GM18499 (cell line): ENCODE measurements around the gene C3orf20.
"Not testable (repeated sequence)": the region's sequence is repeated elsewhere in the genome, so short reads cannot be mapped to it uniquely, and the experiment has no call there.

ENCODE experiments used
- ATAC-seq: cut with Tn5 transposase; IDR thresholded peaks from one replicate; pipeline ENCODE4 v1.9.1; 2021; ENCODE audit warnings: moderate number of reproducible peaks; ENCODE audit not compliant: insufficient read depth, unreplicated experiment

C3orf20 gene

DNA sequence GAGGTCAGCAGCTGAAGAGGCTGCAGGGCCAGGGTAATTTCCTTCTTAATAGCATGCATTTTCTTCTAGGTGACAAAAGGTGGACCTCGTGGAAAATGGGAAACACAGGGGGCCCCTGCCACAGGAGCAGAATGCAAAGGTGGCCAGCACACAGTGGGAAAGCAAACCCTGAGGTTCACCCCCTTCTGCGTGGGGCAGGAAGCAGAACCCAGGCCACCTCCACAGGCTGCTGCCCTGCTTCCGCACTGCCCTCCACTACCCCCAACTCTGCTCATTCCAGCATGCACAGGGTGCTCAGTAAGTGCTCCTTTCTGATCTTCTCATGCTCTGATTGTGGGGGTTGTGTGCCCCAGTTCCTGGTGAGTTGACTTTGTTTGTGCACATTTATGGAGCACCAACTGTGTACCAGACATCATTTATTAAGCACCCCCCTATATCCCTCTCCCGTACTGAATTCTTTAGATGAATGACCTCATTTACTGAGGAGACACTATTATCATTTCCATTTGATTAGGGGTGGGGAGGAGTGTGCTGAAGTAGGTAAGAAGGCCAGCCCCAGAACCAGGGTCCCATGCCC, 131.1 kb downstream of the C3orf20 start:
- ATAC-seq = no peak

DNA sequence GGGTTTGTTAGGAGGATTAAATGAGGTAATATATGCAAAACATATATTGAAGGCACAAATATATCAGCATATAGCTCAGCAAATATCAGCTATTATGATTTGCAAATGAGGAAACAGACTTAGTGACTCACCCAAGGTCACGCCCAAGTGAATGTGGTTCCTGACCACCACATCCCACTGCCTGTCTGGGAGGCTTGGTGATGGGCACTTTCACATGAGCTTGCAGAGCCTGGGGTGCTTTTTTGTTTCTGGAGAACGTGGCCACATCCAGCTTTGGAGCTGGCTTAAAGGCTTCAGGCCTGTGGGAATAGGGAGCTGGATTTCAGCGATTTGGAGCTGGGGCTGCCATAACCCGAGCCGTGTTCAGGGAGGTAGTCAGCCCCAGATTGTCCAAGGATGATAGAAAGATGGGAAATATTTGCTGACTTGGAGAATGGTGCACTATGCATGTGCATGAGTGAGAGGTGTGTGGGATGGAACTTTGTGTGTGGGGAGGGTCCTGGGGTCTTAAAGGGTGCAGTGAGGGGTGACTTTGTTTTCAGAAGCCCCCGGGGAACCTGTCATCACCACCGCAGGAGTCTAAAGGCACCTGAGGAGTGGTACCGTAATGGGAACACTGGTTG, 131.8 kb downstream of the C3orf20 start:
- ATAC-seq = no peak

DNA sequence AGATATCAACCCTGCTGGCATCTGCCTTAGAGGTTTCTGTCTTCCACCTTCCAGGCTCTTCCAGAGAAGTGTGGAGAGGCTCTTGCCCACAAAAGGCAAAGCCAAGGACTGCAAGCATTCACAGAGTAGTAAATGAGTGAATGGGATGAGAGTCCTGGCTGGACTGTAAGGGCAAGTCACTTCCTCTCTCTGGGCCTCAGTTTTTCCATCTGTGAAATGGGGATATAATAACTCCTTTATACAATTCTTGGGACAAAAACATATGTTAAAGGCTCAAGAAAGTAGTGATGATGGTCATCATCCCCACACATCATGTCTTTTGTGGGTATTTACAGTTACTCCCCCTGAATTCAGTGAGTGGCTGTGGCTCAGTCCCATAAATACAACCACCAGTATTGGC, 133.1 kb downstream of the C3orf20 start:
- no peak for ATAC-seq

DNA sequence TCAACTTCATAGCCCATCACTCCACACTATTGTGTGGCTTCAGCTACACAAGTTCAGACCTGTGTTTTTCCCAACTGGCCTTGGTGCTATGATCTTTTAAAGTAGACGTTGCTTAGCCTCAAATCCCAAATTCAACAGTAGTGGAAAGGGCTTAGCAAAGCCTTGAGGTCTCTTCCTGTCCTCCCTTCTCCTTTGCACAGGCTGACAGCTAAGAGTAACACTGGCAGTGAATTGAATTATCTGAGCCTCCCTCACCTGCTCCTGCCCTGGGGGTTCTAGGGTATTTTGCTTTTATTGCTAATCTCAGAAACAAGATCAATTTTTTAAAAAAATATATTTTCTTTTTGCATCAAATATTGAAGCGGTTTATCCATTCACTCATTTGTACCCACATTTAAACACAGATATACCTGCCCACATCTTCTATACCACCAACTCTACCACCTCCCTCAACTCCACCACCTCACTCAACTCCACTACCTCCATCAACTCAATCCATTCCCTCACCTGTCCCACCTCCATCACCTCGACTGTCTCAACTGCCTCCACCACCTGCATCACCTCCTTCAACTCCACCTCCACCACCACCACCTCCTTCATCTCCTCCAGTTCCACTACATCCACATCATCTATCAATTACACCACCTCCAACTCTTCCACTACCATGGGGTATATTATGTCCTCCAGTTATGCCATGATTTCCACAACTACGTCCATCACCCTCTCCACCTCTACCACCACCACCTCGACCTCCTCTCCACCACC, 133.7 kb downstream of the C3orf20 start:
- ATAC-seq = no peak

DNA sequence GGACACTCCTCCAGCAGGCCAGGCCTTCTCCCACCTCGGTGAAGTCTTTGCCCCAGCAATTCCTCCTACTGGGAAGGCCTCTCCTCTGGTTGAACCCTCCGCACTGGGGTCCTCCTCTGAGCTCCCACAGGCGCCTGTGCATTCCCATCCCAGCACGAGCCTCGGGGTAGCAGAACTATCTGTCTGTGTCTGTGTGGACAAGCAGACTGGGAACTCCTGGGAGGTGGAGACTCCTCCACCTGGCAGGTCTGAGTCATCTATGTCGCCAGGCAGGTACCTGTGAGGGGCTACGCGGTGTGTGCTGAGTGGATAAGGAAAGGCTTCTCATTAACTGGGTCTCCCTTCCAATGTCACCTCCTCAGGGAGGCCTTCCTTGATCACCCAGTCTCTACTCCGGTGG, 134.7 kb downstream of the C3orf20 start:
- ATAC-seq = not testable (repeated sequence)

DNA sequence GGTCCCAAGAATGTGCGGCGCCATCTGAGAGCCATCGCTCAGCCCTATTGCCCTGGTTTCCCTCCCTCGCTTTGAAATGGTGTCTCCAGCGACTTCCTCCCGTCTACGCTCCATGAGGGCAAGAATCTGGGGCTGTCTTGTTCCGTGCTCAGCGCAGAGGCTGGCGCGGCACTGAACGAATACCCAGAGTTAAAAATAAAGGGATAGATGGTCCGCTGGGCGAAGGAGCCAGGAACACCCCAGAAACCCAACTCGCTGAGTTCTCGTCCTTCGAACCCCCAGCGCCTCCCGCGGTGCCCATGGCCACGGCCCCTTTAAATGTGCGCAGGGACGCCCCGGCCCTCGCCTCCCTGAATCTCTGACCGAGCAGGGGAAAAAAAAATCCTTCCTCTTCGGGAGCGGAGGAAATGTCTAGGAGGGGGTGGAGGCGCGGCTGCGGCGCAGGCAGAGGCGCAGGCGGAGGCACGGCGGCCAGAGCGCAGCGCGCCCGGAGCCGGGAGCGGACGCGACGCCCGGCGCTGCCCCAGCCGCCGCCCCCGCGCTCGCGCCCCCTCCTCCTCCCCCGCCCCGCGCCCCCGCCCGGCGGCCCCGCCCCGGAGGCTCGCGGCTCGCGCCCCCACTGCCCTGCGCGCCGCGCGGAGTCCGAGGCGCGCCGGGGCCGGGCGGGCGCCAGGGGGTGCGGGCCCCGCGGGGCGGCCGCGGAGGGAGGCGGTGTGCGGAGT, 135.3 kb downstream of the C3orf20 start:
- ATAC-seq = no peak

DNA sequence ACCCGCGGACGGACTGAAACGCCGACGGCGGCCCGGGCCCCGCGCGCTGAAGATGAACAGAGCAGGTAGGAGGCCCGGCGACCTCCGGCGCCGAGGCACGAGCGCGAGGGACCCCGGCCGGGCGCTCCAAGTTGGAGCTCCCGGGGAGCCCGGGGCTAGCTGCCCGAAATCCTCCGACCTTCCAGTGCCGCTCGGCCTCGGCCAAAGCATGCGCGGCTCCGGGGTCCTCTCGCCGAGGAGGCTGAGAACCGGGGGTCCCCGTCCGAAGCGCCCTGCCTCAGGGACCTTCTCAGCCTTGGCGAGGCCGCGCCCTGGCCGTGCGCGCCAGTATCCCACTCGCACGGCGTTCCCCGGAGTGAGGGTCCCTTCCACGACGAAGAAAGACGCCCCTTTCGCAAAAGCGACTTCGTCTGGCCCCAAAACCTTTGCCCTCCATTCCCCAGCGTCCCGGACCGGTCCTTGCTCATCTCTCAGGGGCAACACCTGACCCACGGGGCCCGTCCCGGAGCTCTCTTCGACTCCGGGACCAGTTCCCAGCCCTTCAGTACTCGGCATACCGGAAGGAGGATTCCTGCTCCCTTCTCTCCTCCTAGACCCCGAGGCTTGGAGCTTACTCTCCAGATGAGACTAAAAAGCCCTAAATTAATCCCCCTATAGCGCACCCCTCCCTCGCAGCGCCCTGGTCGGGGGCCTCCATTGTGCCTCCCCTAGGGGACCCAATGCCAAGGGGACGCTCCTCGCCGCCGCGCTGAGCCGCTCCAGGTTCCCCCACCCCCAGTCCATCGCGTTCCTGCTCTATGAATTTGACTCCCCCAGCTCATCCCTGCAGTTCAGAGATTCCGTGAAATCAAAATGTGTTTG, 136.1 kb downstream of the C3orf20 start:
- ATAC-seq = no peak

DNA sequence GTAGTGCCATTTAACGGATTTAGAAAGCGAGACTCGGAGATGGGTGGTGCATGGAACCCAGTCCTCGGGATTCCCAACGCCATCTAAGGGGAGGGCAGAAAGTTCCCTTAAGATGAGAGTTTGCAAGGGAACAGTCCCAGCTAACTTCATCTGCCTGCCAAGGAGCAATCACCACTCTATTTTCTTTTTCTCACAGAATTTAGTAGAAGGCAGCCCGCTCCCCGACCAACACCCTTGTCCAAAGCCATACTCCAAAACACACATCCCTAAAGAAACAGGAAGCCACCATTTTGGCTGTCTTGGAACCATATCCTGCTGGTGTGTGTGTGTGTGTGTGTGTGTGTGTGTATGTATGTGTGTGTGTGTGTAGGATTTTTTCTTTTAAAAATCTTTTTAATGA, 136.7 kb downstream of the C3orf20 start:
- no peak for ATAC-seq

DNA sequence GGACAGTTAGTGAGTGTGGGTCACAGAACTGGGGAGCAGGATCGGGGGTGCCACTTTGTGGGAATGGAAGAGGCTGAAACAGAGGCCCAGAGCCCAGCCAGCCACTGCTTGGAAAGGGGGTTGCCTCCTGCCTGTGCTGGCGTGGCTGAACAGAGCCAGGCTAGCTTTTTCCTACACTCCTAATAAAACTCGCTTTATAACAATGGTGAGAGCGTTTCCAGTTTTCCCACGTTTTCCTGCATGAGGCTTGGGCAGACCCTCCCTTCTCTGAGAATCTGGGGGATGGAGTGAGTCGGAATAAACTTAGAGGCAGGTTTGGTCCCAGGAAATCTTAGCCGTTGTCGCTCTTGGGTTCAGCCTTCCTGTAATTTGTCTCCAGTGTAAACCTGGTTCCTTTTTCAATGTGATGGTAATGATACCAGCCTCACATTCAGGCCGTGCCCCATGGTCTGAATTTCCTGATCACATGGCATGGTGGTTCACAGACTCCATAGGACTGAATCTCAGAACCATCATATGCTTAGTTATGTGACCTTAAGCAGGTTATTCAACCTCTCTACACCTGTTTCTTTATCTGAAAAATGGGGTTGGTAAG, 137.4 kb downstream of the C3orf20 start:
- no peak for ATAC-seq

DNA sequence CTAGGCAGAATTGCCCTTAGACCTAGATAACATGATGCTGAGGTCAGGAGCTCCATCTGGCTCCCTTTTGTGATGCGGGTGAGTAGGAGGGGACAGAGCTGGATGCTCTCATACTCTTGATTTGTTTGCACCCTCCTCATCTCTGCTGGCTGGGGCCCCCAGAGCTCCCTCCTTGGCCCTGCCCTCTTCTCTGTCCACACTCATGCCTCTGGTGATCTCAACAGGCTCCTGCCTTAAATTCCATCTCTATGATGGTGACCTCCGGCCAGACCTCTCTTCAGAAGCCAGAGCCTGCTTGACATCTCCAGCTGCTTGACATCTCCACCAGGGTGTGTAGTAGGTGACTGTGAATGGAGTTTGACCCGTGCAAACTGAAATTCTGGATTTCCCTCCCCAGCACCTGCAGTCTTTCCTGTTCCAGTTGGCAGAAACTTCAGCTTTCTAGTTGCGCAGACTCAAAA, 139.5 kb downstream of the C3orf20 start:
- ATAC-seq = no peak

DNA sequence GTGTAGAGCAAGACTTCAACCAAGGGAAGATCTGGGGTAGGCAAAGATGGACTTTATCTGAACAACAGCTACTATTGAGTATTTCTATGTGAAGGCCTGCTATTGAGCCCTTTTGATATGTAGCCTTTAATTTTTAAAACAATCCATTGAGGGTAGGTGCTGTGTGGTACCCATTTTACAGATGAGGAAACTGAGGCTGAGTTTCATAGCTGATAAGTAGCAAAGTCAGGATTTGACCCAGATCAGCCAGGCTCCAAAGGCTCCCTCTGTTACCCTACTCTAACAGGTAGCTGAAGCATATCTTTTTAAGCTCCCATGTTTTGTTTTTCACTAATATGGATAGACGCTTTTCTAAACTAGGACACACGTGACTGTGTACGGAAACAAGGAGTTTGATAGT, 141.4 kb downstream of the C3orf20 start:
- no peak for ATAC-seq

DNA sequence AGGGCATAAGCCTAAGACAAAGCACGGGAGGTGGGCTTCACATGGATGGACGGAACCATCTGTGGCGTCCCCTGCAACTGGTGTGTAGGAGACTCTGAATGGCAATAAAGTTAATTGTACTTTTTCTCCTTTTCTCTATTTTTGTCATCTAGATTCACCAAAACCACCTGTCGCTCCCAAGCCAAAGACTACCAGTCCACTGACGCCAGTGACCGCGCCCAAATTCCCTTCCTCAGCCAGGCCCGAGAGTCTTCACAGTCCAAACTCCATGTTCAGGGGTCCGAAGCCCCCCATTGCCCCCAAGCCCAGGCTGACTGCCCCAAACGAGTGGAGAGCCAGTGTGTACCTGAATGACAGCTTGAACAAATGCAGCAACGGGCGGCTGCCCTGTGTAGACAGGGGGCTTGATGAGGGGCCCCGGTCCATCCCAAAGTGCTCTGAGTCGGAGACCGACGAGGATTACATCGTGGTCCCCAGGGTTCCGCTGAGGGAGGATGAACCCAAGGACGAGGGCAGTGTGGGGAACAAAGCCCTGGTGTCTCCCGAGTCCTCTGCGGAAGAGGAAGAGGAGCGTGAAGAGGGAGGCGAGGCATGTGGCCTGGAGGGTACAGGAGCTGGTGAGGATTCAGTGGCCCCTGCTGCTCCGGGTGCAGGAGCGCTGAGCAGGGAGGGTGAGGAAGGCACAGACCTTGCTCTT, 144.0 kb downstream of the C3orf20 start, which contains the start of gene FGD5:
Gene FGD5, plus strand, starts transcription at position 159 of the 697 bp plus-strand sequence. Its CDS starts 110 bp downstream, at position 269.
- ATAC-seq = no peak

DNA sequence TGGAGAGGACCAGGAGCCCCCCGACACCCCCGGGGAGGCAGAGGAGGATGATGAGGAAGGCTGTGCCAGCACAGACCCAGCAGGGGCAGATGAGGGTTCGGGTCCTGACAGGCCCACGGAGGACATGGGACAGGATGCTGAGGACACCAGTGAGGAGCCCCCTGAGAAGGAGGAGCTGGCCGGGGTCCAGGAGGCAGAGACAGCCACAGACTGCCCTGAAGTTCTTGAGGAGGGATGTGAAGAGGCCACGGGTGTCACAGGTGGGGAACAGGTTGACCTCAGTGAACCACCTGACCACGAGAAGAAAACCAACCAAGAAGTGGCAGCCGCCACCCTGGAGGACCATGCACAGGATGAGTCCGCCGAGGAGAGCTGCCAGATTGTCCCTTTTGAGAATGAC, 144.7 kb downstream of the C3orf20 start:
- ATAC-seq = no peak

DNA sequence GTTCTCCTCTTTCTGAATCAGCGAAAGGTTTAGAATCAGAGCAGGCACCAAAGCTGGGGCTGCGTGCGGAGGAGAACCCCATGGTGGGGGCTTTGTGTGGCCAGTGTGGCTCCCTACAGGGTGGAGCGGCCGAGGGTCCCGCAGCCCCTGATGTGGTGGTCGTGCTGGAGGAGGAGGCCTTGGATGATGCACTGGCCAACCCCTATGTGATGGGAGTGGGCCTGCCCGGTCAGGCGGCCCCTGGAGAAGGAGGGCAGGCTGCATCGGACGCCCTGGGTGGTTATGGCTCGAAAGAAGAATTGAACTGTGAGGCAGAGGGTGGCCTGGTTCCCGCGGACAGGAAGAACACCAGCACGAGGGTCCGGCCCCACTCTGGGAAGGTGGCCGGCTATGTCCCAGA, 145.2 kb downstream of the C3orf20 start:
- no peak for ATAC-seq

DNA sequence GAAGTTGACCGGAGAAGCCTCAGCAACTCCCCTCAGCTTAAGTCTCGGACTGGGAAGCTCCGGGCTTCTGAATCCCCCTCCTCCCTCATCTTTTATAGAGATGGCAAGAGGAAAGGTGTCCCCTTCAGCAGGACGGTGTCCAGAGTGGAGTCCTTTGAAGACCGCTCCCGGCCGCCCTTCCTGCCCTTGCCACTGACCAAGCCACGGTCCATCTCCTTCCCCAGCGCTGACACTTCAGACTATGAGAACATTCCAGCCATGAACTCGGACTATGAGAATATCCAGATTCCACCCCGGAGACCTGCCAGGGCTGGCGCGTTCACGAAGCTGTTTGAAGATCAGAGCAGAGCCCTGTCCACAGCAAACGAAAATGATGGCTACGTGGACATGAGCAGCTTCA, 146.2 kb downstream of the C3orf20 start:
- no peak for ATAC-seq

DNA sequence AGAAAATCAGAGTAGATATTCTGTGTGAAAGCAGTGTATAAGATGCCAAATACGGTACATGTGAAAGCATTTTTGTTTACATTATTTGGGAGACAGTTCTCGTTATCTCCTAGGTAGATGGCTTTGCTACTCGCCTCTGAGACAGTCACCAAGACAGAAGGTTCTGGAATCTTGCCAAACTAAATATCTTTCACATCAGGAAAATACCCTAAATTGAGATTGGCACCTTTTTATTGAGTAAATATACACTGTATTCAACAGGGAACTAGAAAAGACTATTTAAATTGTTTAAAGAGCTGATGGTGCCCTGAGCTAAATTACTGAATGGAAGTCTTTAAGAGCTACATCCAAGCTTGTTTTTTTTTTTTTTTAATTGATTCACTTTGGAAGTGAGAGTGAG, 147.2 kb downstream of the C3orf20 start:
- no peak for ATAC-seq
